ENCODE measurements around the gene GFOD2.

DNA sequence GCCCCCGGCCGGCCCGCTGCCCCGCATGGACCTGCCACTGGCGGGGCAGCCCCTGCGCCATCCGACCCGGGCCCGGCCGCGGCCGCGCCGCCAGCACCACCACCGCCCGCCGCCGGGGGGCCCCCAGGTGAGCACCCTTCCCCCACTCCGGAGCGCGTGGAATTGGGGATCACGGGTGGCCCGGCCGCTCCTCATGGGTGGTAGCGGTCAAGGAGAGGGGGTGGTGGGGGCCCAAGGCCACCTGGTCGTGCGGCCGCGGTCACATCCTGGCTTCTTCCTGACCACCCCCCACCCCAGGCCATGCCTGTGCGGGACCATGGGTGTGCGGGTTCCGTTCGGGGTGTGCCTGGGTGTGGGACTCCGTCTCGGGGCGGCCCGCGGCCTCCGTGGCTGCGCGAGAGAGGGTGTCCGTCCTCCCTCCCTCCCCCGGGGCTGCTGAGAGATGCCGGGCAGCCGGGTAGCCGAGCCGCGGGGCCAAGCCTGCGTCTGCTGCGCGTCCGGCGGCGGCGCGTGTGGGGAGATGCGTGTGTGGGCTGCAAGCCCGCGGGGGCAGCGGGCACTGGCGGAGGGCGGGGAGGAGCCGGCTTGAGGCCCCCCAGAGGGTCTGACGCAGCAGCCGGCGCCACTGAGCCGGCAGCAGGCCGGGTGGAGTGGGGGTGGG lies 65.9 kb downstream of the GFOD2 start:
- TF ChIP-seq, protein P1, sequence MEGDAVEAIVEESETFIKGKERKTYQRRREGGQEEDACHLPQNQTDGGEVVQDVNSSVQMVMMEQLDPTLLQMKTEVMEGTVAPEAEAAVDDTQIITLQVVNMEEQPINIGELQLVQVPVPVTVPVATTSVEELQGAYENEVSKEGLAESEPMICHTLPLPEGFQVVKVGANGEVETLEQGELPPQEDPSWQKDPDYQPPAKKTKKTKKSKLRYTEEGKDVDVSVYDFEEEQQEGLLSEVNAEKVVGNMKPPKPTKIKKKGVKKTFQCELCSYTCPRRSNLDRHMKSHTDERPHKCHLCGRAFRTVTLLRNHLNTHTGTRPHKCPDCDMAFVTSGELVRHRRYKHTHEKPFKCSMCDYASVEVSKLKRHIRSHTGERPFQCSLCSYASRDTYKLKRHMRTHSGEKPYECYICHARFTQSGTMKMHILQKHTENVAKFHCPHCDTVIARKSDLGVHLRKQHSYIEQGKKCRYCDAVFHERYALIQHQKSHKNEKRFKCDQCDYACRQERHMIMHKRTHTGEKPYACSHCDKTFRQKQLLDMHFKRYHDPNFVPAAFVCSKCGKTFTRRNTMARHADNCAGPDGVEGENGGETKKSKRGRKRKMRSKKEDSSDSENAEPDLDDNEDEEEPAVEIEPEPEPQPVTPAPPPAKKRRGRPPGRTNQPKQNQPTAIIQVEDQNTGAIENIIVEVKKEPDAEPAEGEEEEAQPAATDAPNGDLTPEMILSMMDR (IDR thresholded peaks at IDR 0.05 in 4 of 5, conservative IDR thresholded peaks at IDR 0.05 in 1 of 5) = peak; percentile 6 to 42 (median 17)
- no peak for TF ChIP-seq POLR2A (IDR thresholded peaks at IDR 0.05)

Measured in gastrocnemius medialis (tissue), 4 donors.